Right kidney (tissue), 1 donor: ENCODE results near the gene CACNA2D2.
A peak's percentile ranks its signal among the peaks of the same experiment; 100 is the strongest.

Experiments
- DNase-seq: peaks from one replicate; pipeline ENCODE4 v3.0.0-alpha.2; 2016

Gene CACNA2D2

GRCh38 chr3:50459785-50460184 is 43.6 kb downstream of the CACNA2D2 start:
- no peak for DNase-seq

GRCh38 chr3:50457988-50458387 is 45.4 kb downstream of the CACNA2D2 start:
- DNase-seq: no peak

DNA sequence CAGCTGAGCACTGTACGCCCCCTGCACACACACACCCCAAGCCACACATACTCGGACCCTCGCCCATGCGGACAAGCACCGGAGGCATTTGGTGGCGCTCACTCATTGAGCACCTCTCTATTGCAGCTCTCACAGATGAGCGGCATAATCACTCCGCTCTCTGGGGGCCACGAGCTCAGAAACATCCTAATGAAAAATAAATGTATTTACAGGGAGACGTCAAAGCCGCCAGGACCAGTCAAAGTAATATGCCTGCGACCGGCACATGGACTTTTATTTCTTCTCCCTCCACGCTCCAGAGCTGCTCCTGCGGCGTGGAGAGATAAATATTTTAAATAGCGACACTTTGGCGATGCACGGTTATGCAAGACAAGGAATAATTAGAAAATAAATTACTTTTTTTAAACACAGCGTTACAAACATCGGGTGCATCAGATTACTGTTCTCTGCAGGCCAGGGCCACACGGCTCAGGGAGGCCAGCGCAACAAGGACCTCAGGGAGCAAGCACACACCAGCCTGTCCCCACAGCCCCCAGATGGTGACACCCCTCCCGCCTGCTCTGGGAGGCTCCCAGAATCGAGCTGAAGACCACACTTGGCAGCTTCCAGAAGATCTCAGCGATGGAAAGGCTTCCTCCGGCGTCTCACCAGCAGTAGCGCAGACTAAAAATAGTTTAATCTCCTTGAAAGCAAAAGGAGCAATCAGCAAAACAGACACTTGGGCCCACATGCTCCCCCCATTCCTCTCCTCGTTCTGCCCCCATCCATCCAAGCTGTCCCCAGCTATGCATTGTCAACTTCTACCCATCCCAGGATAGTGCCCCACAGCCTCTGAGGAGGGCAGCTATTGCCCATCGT is 48.0 kb downstream of the CACNA2D2 start:
- DNase-seq: no peak

GRCh38 chr3:50454481-50455070 is 48.9 kb downstream of the CACNA2D2 start:
- DNase-seq: no peak

- DNase-seq: no peak
Measured at GRCh38 chr3:50453907-50454306, 49.5 kb downstream of the CACNA2D2 start.

DNA sequence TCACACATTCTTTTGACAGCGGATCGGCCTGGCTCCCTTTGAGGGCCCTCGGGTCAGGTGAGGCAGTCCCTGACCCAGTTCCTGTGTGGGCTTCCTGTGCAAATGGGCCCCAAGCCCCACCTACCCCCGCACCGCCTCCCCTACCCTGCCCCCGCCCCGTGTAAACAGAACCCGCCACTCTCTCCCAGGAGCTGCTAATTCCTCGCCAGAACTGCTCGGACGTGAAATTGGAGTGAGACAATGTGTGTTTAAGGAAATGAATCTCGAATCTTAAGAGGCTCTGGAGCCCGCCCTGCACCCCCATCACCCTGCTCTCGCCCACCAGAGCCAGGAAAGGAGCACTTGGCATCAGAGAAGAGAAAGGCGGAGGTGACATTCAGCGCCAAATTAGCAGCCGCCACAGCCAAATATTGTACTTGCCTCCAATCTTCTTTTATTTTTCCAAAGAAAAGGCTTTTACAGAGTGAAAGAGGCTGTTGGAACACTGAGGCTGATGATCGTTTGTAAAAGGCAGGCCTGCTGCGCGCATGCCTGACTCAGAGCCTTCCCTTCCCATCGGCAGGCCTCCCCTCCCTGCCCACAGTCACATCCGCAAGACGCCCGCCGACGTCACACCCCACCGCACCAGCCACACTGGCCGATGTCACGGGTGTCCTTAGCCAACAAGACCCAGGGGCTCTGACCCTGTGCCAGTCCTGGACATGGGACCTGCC is 53.1 kb downstream of the CACNA2D2 start:
- peak; percentile 73 for DNase-seq

DNA sequence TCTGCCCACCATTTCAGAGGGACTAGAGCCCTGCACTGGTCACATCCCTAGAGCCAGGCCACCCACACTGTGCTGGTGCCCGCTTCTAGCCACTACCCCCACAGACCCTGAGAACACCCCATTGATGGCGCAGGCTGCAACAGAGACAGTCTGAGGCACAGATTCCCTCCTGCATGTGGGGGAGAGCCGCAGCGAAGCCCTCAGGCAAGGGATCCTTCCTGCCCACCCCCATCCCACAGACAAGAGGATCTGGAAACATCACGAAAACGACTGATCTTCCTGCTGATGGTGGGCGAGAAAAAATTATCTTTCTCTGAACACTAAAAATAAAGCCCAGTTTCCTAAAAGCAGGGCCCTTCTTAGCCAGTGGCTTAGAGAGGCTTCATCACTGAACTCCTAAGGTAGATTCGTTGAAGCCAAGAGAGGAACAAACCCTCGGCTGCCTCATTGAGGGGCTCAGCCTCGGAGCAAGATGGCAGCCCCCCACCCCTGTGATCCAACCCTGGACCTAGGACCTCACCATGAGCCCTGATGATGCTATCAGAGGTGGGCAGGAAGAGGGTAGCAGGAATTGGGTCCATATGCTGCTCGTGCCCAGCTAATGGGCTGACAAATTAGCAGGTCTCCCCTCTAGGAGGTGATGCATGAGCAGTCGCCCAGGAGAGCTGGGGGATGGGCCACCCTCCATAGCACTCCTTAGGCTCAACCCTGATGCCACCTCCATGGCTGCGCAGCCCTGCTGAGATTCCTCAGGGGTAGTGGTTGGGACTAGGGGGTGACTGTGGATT is 54.5 kb downstream of the CACNA2D2 start:
- no peak for DNase-seq

- no peak for DNase-seq
Measured at GRCh38 chr3:50447290-50447840, 56.1 kb downstream of the CACNA2D2 start.

- no peak for DNase-seq
Measured at GRCh38 chr3:50445919-50446318, 57.5 kb downstream of the CACNA2D2 start.

- no peak for DNase-seq
Measured at GRCh38 chr3:50444782-50445181, 58.7 kb downstream of the CACNA2D2 start.

DNA sequence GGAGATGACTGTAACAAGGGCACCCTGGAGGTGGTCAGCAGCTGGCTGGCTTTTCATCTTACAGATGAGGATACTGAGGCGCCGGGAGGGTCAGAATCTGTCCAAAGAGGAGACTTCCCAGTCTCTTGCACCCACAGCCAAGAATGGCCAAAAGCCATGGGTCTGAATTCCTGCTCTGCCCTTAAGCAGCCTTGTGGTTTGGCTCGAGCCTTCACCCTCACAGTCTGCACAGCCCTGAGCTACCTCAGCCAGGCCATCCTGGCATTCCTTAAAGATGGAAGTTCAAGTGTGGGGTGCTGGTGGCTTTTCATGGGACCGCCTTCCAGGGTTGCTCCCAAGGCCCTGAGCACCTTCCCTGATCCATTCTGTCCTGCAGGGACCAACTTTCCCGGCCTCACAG is 59.2 kb downstream of the CACNA2D2 start:
- no peak for DNase-seq

DNA sequence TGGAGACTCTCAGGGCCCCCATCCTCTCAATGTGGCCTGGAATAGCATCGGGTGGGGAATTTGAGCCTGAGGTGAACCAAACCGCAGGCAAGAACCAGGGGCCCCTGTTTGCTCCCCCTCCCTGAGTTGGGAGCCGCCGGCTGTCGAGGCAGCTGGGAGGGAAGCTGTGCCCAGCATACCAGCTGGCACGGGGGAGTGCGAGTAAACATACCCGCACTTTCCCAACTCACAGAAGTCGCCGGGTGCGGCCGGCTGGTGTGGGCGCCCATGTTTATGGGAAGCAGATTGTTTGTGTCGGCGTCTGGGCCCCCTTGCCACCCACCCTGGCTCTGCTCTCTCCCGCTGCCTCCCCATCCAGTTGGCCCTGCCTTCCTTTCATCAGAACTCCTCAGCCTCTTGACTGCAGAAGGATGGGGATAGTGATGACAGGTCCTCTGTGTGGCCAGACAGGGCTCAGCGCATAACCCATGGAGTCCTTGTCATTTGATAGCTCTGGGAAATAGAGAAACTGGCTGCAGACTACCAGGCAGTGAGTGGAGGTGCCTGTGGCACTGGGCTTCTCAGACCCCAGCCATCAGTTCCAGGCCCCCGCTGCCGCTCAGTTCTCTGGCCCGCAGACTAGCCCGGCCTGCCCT is 60.4 kb downstream of the CACNA2D2 start:
- peak; percentile 58 for DNase-seq

GRCh38 chr3:50441424-50442217 is 61.8 kb downstream of the CACNA2D2 start:
- no peak for DNase-seq

DNA sequence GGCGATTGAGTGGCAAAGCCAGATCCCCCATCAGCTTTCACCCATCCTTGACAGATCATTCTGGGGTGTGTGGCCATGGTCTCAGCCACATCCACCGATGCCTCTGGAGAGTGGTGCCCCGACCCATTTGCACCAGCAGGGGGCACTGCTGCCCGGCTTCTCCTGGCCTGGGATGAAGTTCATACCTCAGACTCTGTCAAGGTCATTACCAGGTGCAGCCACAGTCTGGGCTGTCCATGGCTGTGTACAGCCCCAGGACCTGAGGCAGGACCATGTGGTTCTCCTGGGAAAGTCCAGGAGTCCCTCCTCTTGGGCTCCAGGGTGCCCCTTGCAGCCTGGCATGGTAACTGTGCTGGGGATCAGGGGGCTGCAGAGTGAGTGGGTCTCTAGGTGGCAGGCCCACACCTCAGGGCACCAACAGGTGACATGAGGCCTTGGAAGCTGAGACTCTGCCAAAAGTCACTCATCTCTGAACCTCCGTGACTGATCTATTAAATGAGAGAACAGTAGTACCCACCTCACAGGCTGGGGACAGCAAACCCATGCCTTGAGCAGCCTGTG is 67.2 kb downstream of the CACNA2D2 start:
- DNase-seq: peak; percentile 54

DNA sequence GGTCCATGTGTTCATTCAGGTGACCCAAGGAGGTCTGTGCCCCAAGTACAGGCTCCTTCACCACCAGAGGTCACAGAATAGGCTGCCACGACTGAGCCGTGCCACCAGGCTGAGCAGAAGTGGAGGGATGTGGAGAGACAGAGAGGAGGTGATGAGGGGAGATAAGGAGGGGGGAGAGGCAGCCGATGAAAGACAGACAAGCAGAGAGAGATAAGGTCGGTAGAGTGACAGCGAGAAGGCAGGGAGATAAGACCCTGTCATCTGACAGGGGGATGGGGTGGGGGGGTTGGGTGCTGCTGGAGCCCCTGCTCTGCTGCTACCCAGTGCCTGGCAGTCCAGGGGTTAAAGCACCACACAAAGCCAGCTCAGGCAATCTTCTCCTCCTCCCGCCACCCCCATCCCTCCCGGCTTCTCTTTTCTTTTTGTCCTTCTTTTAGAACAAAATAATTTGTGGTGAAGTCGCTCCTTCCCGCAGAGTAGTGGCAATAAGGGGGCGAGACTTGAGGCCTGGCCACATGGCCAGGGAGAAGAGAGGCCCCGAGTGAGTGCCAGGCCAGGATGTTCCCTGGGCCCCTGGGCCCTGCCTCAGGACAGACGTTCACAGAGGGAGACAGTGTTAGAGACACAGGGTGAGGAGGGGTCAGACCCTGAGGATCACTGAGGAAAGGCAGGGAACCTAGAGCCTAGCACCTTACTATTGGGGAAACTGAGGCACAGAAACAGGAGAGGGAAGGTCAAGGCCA is 67.9 kb downstream of the CACNA2D2 start:
- no peak for DNase-seq

GRCh38 chr3:50433954-50434353 is 69.5 kb downstream of the CACNA2D2 start:
- DNase-seq: no peak

DNA sequence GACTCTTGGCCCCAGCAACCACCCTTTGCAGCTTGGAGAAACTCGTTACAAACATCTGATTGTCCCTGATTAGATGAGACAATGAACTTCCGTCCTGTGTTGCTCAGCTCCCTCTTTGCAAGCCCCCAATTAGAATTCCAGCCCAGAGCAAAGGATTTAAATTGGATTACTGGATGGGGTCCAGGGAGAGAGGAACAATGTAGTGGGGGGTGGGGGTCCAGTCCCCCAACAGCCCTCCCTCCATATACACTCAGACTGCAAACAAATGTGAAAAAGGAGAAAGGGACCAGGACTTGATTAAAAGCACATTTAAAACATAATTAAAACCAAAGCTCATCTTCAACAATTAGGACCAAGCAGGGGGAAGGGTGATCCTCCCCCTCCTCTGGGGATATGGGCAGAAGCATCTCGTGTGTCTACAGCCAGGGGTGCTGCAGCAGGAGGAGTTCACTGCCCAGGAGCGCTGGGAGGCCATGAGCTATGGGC is 72.4 kb downstream of the CACNA2D2 start:
- DNase-seq: no peak

- DNase-seq: no peak
Measured at GRCh38 chr3:50430191-50430590, 73.2 kb downstream of the CACNA2D2 start.

GRCh38 chr3:50428007-50428633 is 75.3 kb downstream of the CACNA2D2 start:
- DNase-seq: no peak
